ENCODE data around the gene GRIPAP1.

DNA sequence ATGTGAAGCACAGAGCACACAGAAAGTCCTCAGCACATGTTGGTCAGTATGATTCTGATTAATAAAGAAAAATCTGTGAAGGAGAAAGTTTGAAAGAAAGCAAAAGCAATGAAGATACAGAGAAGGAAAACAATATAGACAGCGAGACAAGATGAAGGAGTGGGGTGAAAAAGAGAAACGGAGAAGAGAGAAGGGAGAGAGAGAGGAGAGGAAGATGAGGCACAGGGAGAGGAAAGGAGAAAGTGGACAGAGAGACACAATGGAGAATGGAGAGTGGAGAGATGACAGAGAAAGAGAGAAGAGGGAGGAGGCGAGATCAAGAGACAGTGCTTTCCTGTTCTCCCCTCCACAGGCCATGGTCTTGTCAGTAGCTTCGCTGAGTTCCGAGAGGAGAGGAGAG is 26.5 kb downstream of the GRIPAP1 start:
- TF ChIP-seq PAX5 (IDR thresholded peaks at IDR 0.05; ENCODE audit: insufficient read depth, low read length, severe bottlenecking), result no peak
- TF ChIP-seq POLR2AphosphoS5 (IDR thresholded peaks at IDR 0.05; ENCODE audit: low read depth, low read length), result no peak

Data from GM12891 (cell line).